K562 (cell line): Measurements from ENCODE around the gene SAE1. TPM values are rescaled to one million over a fixed set of nuclear protein-coding genes. Genes with fewer than 3 reads are reported as not detected.

Experiments used
- DNMT1 ChIP-seq: fragments of 450-650 bp; IDR thresholded peaks from 2 replicates; pipeline ENCODE4 v1.6.1; 2016; ENCODE audit warnings: antibody characterized with exemption, mild to moderate bottlenecking
- ETV1 ChIP-seq: fragments of 450-650 bp; conservative IDR thresholded peaks from 2 replicates; pipeline ENCODE4 v1.6.1; 2016; ENCODE audit warnings: missing genetic modification characterization, control low read depth, low read depth, missing compliant biosample characterization
- NFRKB ChIP-seq: fragments of 450-650 bp; IDR thresholded peaks from 2 replicates; pipeline ENCODE4 v1.6.1; 2016; ENCODE audit warnings: low read depth
- RAD21 ChIP-seq, 2 experiments: fragments of 250-450 bp in 1 of 2; fragments of 450-650 bp in 1 of 2; sonication (Bioruptor Pico) in 1 of 2; formaldehyde crosslinking in 1 of 2; IDR thresholded peaks in 1 of 2; conservative IDR thresholded peaks in 1 of 2; 2 replicates each; pipeline versions ENCODE4 v1.4.0 to v1.8.0; 2020 to 2022; ENCODE audit warnings: mild to moderate bottlenecking in 2 of 2, moderate library complexity in 1 of 2
- ZNF224 ChIP-seq: sonication (generic); formaldehyde crosslinking; IDR thresholded peaks from 2 replicates; pipeline ENCODE4 v1.8.0; 2022; ENCODE audit warnings: mild to moderate bottlenecking, missing genetic modification reagents
- ZNF347 ChIP-seq: fragments of 450-650 bp; formaldehyde crosslinking; IDR thresholded peaks from 2 replicates; pipeline ENCODE4 v1.4.0; 2020; ENCODE audit warnings: low read depth, mild to moderate bottlenecking, moderate library complexity
- ZNF384 ChIP-seq: IDR thresholded peaks from 2 replicates; pipeline ENCODE4 v1.6.1; 2012; ENCODE audit warnings: low read depth, low read length, improper control_type of control experiment
- polyA plus RNA-seq, 8 experiments: library from polyadenylated mRNA; depleted of rRNA in 4 of 8; stranded (reverse) in 5 of 8; unstranded in 3 of 8; fragments of >200 nt; fragmentation: Nextera tagmentation in 2 of 8; fragmentation: Illumina TruSeq in 1 of 8; extraction: Ambion mirVana in 2 of 8; extraction: Trizol in 1 of 8; gene quantifications; 2 replicates each; pipeline versions ENCODE4 v1.2.1 to v1.2.3, GENCODE V29; 2011 to 2014; ENCODE audit warnings: inconsistent platforms in 1 of 8, missing spikeins in 1 of 8
- total RNA-seq, 7 experiments: library from RNA; depleted of rRNA in 6 of 7; stranded (reverse); fragments of >200 nt in 6 of 7; fragmentation: Illumina TruSeq in 2 of 7; extraction: Trizol in 2 of 7; gene quantifications; 2 replicates each; pipeline versions ENCODE4 v1.2.1 to v1.2.3, GENCODE V29; 2011 to 2021; ENCODE audit warnings: low replicate concordance in 1 of 7
- TF ChIP-seq, protein P1 (sequence below), 2 experiments: fragments of 450-650 bp; IDR thresholded peaks; 2 replicates each; pipeline ENCODE4 v1.6.1; 2016; ENCODE audit warnings: mild to moderate bottlenecking in 2 of 2, borderline replicate concordance in 1 of 2, low read depth in 1 of 2, moderate library complexity in 1 of 2
- TF ChIP-seq, protein P2 (sequence below): fragments of 250-450 bp; sonication (Bioruptor Pico); IDR thresholded peaks from 2 replicates; pipeline ENCODE4 v1.8.0; 2021; ENCODE audit warnings: mild to moderate bottlenecking, moderate library complexity
- TF ChIP-seq, protein P3 (sequence below): IDR thresholded peaks from 2 replicates; pipeline ENCODE4 v1.6.1; 2011; ENCODE audit warnings: borderline replicate concordance, low read depth, mild to moderate bottlenecking, moderate library complexity, low read length; ENCODE audit not compliant: insufficient read depth, poor library complexity, severe bottlenecking
- TF ChIP-seq, protein P4 (sequence below): fragments of 450-650 bp; IDR thresholded peaks from 2 replicates; pipeline ENCODE4 v1.6.1; 2016; ENCODE audit warnings: antibody characterized with exemption

SAE1 gene
- total and polyA plus RNA-seq, 9 of the 15 experiments (the other 6 are each of a cell fraction or from before 2014, with no cell fraction given): 82.8 to 299 (median 217) TPM

DNA sequence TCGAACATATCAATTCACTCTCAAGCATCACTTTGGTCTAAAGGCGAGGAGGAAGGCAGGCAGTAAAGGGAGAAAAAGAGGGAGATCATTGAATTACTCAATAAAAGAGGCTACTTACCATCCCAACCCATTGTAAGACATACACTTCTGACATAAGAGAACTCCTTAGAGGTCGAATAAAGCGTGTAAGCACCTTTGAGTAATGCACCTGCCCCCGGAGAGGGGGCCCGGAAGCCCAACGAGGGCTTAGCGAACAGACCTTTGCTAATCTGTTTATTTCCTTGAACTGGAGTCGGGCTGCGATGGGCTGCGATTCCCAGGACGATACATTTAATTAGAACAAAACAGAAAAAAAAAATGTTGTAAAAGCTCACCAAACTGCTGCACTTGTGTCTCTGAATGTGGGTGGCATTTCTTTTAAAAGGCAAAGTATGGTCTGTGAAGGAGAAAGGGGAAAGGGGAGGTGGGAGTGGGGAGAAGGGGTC is 20.1 kb upstream of the SAE1 start (continued):
- TF ChIP-seq, protein P1, sequence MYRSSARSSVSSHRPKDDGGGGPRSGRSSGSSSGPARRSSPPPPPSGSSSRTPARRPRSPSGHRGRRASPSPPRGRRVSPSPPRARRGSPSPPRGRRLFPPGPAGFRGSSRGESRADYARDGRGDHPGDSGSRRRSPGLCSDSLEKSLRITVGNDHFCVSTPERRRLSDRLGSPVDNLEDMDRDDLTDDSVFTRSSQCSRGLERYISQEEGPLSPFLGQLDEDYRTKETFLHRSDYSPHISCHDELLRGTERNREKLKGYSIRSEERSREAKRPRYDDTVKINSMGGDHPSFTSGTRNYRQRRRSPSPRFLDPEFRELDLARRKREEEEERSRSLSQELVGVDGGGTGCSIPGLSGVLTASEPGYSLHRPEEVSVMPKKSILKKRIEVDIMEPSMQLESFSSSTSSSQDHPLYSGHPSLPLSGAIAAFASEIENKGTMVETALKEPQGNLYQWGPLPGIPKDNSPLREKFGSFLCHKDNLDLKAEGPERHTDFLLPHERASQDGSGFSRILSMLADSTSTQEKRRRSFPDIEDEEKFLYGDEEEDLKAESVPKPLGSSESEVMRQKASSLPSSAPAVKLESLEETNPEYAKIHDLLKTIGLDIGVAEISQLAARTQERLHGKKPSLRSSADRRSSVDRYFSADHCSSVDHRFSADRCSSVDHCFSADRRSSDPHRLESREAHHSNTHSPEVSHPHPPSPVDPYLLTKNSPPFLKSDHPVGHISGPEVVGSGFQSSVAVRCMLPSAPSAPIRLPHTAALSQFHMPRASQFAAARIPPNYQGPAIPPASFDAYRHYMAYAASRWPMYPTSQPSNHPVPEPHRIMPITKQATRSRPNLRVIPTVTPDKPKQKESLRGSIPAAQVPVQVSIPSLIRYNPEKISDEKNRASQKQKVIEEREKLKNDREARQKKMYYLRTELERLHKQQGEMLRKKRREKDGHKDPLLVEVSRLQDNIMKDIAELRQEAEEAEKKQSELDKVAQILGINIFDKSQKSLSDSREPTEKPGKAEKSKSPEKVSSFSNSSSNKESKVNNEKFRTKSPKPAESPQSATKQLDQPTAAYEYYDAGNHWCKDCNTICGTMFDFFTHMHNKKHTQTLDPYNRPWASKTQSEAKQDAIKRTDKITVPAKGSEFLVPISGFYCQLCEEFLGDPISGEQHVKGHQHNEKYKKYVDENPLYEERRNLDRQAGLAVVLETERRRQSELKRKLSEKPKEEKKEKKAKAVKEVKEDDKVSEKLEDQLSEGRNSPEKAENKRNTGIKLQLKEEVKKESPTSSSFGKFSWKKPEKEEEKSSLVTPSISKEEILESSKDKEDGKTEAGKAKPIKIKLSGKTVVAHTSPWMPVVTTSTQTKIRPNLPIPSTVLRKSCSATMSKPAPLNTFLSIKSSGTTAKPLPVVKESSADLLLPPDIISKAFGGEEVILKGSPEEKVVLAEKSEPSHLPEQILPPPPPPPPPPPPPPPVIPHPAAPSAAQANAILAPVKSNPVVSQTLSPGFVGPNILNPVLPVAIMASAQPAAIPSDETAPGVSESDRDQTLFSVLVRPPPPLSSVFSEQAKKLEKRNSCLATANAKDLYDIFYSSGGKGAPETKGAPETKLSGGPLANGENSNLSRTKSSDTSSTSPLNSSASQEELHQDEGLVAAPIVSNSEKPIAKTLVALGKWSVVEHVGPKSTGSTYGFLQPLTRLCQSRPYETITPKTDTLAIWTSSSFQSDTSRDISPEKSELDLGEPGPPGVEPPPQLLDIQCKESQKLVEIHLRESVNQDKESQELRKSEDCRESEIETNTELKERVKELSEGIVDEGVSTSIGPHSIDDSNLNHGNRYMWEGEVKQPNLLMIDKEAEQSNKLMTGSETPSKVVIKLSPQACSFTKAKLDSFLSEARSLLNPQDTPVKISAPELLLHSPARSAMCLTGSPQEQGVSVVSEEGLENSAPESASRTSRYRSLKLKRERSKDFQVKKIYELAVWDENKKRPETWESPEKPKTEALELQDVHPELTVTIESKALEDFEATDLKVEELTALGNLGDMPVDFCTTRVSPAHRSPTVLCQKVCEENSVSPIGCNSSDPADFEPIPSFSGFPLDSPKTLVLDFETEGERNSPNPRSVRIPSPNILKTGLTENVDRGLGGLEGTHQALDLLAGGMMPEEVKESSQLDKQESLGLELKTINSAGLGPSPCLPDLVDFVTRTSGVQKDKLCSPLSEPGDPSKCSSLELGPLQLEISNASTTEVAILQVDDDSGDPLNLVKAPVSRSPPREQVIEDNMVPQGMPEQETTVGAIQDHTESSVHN (IDR thresholded peaks at IDR 0.05; ENCODE audit: borderline replicate concordance in 1 of 2, low read depth in 1 of 2): no peak
- TF ChIP-seq ETV1 (tag): 0 out of 2 replicates have a peak, but pooled peaks have one; percentile 11
- TF ChIP-seq, protein P2, sequence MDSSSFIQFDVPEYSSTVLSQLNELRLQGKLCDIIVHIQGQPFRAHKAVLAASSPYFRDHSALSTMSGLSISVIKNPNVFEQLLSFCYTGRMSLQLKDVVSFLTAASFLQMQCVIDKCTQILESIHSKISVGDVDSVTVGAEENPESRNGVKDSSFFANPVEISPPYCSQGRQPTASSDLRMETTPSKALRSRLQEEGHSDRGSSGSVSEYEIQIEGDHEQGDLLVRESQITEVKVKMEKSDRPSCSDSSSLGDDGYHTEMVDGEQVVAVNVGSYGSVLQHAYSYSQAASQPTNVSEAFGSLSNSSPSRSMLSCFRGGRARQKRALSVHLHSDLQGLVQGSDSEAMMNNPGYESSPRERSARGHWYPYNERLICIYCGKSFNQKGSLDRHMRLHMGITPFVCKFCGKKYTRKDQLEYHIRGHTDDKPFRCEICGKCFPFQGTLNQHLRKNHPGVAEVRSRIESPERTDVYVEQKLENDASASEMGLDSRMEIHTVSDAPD (CRISPR knock-in tag): no peak
- no peak for TF ChIP-seq ZNF384
- TF ChIP-seq RAD21 (CRISPR knock-in tag; conservative IDR thresholded peaks at IDR 0.05 in 1 of 2, IDR thresholded peaks at IDR 0.05 in 1 of 2): no peak
- TF ChIP-seq ZNF347 (CRISPR knock-in tag): no peak
- no peak for TF ChIP-seq ZNF224 (CRISPR knock-in tag)
- TF ChIP-seq, protein P3, sequence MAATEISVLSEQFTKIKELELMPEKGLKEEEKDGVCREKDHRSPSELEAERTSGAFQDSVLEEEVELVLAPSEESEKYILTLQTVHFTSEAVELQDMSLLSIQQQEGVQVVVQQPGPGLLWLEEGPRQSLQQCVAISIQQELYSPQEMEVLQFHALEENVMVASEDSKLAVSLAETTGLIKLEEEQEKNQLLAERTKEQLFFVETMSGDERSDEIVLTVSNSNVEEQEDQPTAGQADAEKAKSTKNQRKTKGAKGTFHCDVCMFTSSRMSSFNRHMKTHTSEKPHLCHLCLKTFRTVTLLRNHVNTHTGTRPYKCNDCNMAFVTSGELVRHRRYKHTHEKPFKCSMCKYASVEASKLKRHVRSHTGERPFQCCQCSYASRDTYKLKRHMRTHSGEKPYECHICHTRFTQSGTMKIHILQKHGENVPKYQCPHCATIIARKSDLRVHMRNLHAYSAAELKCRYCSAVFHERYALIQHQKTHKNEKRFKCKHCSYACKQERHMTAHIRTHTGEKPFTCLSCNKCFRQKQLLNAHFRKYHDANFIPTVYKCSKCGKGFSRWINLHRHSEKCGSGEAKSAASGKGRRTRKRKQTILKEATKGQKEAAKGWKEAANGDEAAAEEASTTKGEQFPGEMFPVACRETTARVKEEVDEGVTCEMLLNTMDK: no peak
- 0 out of 2 replicates have a peak, but pooled peaks have one; percentile 43 for TF ChIP-seq DNMT1
- TF ChIP-seq, protein P4, sequence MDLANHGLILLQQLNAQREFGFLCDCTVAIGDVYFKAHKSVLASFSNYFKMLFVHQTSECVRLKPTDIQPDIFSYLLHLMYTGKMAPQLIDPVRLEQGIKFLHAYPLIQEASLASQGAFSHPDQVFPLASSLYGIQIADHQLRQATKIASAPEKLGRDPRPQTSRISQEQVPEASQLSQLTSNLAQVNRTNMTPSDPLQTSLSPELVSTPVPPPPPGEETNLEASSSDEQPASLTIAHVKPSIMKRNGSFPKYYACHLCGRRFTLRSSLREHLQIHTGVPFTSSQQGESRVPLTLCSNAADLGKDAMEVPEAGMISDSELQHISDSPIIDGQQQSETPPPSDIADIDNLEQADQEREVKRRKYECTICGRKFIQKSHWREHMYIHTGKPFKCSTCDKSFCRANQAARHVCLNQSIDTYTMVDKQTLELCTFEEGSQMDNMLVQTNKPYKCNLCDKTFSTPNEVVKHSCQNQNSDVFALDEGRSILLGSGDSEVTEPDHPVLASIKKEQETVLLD: no peak
- no peak for TF ChIP-seq NFRKB
